Tibial nerve (tissue), 4 donors: Measurements from ENCODE around the gene CNGA1. TPM values are rescaled to one million over a fixed set of nuclear protein-coding genes. Genes with fewer than 3 reads are reported as not detected.
"Not testable (repeated sequence)": the region's sequence is repeated elsewhere in the genome, so short reads cannot be mapped to it uniquely, and the experiment has no call there.

Source experiments
- DNase-seq, 2 donors: peaks; one replicate each; pipeline ENCODE4 v3.0.0-alpha.2; 2019; ENCODE audit warnings: low spot score in 2 of 2
- H3K27ac ChIP-seq, 4 donors: fragments of 200-600 bp; sonication (generic) in 3 of 4; one replicate each; pipeline ENCODE4 v1.5.1; 2017 to 2019; ENCODE audit warnings: mild to moderate bottlenecking in 1 of 4
- H3K27me3 ChIP-seq, 2 donors: fragments of 200-600 bp; sonication (generic) in 1 of 2; one replicate each; pipeline versions ENCODE4 v1.5.1 to v1.6.0; 2017 to 2019
- H3K36me3 ChIP-seq, 3 donors: fragments of 200-600 bp; sonication (generic); one replicate each; pipeline ENCODE4 v1.5.1; 2018 to 2019
- H3K4me1 ChIP-seq, 4 donors: fragments of 200-600 bp; sonication (generic) in 3 of 4; one replicate each; pipeline ENCODE4 v1.5.1; 2017 to 2019
- H3K4me3 ChIP-seq, 4 donors: fragments of 200-600 bp; sonication (generic) in 3 of 4; one replicate each; pipeline ENCODE4 v1.5.1; 2017 to 2019; ENCODE audit warnings: mild to moderate bottlenecking in 1 of 4, moderate library complexity in 1 of 4
- H3K9me3 ChIP-seq, 4 donors: fragments of 200-600 bp; sonication (generic) in 3 of 4; one replicate each; pipeline ENCODE4 v1.5.1; 2017 to 2019
- CTCF ChIP-seq, 5 experiments: fragments of 200-600 bp in 3 of 5; fragments of 450-650 bp in 2 of 5; sonication (generic) in 3 of 5; IDR thresholded peaks; one replicate each; pipeline ENCODE4 v1.5.1; 2016 to 2019; ENCODE audit warnings: antibody characterized with exemption in 5 of 5, mild to moderate bottlenecking in 3 of 5, moderate library complexity in 2 of 5
- EP300 ChIP-seq, 2 donors: sonication (generic); formaldehyde crosslinking; IDR thresholded peaks; one replicate each; pipeline ENCODE4 v1.6.1; 2017; ENCODE audit warnings: antibody characterized with exemption in 2 of 2, mild to moderate bottlenecking in 1 of 2
- POLR2A ChIP-seq, 2 donors: fragments of 450-650 bp; IDR thresholded peaks; one replicate each; pipeline ENCODE4 v1.6.1; 2017; ENCODE audit warnings: antibody characterized with exemption in 2 of 2, mild to moderate bottlenecking in 2 of 2, moderate library complexity in 2 of 2
- WGBS, 2 donors: methylation state at CpG; one replicate each; pipeline ENCODE4 v1.1.5; 2018; 5-methylcytosine and 5-hydroxymethylcytosine counted together
- total RNA-seq, 4 donors: library from RNA; depleted of rRNA; stranded (reverse); fragments of >200 nt; gene quantifications; one replicate each; pipeline ENCODE4 v1.1.0, GENCODE V29; 2016

CNGA1 gene
- total RNA-seq, 4 donors from 2014 or later: 4.1 to 7.2 (median 4.7) TPM

- Histone ChIP-seq H3K9me3 (peaks cover 0 to 29% (median 4%) of the 10 kb centered on the region in 4 donors), H3K27me3 (no peaks in the 10 kb centered on the region), H3K4me3 (no peak overlapping the region), H3K36me3 (peaks cover 0 to 6% (median 0%) of the 10 kb centered on the region in 3 donors), H3K4me1 (no peaks in the 10 kb centered on the region), H3K27ac (no peak overlapping the region)
- no peak for TF ChIP-seq CTCF (IDR thresholded peaks at IDR 0.05)
- TF ChIP-seq POLR2A (IDR thresholded peaks at IDR 0.05): no peak
- no peak for TF ChIP-seq EP300 (IDR thresholded peaks at IDR 0.05)
- WGBS, 2 donors: 97% methylated on average over 2 of the region's 2 CpGs
- no peak for DNase-seq
Measured at GRCh38 chr4:48005781-48006180, 10.7 kb downstream of the CNGA1 start.

- H3K9me3 ChIP-seq: peaks cover 0 to 40% (median 4%) of the 10 kb centered on the region in 4 donors
Measured at GRCh38 chr4:48003568-48003967, 12.9 kb downstream of the CNGA1 start.

GRCh38 chr4:48002267-48002666, 14.2 kb downstream of the CNGA1 start:
- 77 to 96% methylated on average over 1 of the region's 1 CpG for WGBS, 2 donors
- peaks cover 0 to 34% (median 1%) of the 10 kb centered on the region in 4 donors for H3K9me3 ChIP-seq
- TF ChIP-seq EP300 (IDR thresholded peaks at IDR 0.05) (no peak), POLR2A (IDR thresholded peaks at IDR 0.05) (no peak), CTCF (IDR thresholded peaks at IDR 0.05) (no peak)
- DNase-seq: no peak
- H3K27me3 ChIP-seq: no peaks in the 10 kb centered on the region
- H3K4me1 ChIP-seq: no peaks in the 10 kb centered on the region
- peaks cover 0 to 9% (median 0%) of the 10 kb centered on the region in 3 donors for H3K36me3 ChIP-seq
- H3K27ac ChIP-seq: no peak overlapping the region
- H3K4me3 ChIP-seq: no peak overlapping the region

More at GRCh38 chr4:48003568-48003967, 12.9 kb downstream of the CNGA1 start:
- H3K36me3 ChIP-seq, H3K4me3 ChIP-seq, H3K4me1 ChIP-seq, H3K27ac ChIP-seq, H3K27me3 ChIP-seq: not testable (repeated sequence)
- DNase-seq: peak; percentile 18 to 22
- WGBS, 2 donors: 75 to 81% methylated on average over 2 of the region's 2 CpGs
- peak in 3 of 5 experiments; percentile 30 to 56 (median 43) for TF ChIP-seq CTCF (IDR thresholded peaks at IDR 0.05)

- DNase-seq: no peak
Measured at GRCh38 chr4:47996021-47996420, 20.5 kb downstream of the CNGA1 start.

GRCh38 chr4:47992475-47992874, 24.0 kb downstream of the CNGA1 start:
- not testable (repeated sequence) for H3K36me3 ChIP-seq, H3K27me3 ChIP-seq, H3K4me3 ChIP-seq, H3K27ac ChIP-seq, DNase-seq, H3K4me1 ChIP-seq
- 97% methylated on average over 1 of the region's 1 CpG for WGBS, 2 donors
- peaks cover 0 to 41% (median 2%) of the 10 kb centered on the region in 4 donors for H3K9me3 ChIP-seq

More at GRCh38 chr4:47996021-47996420, 20.5 kb downstream of the CNGA1 start:
- TF ChIP-seq POLR2A (IDR thresholded peaks at IDR 0.05): no peak
- TF ChIP-seq EP300 (IDR thresholded peaks at IDR 0.05): no peak
- no peak for TF ChIP-seq CTCF (IDR thresholded peaks at IDR 0.05)
- no peaks in the 10 kb centered on the region for H3K27me3 ChIP-seq
- peaks cover 0 to 39% (median 4%) of the 10 kb centered on the region in 4 donors for H3K9me3 ChIP-seq
- H3K27ac ChIP-seq: no peak overlapping the region
- 71 to 100% methylated on average over 1 of the region's 1 CpG for WGBS, 2 donors
- peaks cover 0 to 9% (median 0%) of the 10 kb centered on the region in 3 donors for H3K36me3 ChIP-seq
- H3K4me1 ChIP-seq: no peaks in the 10 kb centered on the region
- H3K4me3 ChIP-seq: no peak overlapping the region

- H3K4me3 ChIP-seq: no peak overlapping the region
- 89 to 95% methylated on average over 5 of the region's 5 CpGs for WGBS, 2 donors
- peaks cover 0 to 41% (median 2%) of the 10 kb centered on the region in 4 donors for H3K9me3 ChIP-seq
- H3K27me3 ChIP-seq: no peaks in the 10 kb centered on the region
- no peaks in the 10 kb centered on the region for H3K36me3 ChIP-seq
- no peak overlapping the region for H3K27ac ChIP-seq
- H3K4me1 ChIP-seq: no peaks in the 10 kb centered on the region
- no peak for DNase-seq
- no peak for TF ChIP-seq CTCF (IDR thresholded peaks at IDR 0.05)
- TF ChIP-seq EP300 (IDR thresholded peaks at IDR 0.05): no peak
- no peak for TF ChIP-seq POLR2A (IDR thresholded peaks at IDR 0.05)
Measured at GRCh38 chr4:47990145-47990544, 26.3 kb downstream of the CNGA1 start.
